ENCODE results near the gene CARD8.
A peak's percentile ranks its signal among the peaks of the same experiment; 100 is the strongest.

The CARD8 gene

DNA sequence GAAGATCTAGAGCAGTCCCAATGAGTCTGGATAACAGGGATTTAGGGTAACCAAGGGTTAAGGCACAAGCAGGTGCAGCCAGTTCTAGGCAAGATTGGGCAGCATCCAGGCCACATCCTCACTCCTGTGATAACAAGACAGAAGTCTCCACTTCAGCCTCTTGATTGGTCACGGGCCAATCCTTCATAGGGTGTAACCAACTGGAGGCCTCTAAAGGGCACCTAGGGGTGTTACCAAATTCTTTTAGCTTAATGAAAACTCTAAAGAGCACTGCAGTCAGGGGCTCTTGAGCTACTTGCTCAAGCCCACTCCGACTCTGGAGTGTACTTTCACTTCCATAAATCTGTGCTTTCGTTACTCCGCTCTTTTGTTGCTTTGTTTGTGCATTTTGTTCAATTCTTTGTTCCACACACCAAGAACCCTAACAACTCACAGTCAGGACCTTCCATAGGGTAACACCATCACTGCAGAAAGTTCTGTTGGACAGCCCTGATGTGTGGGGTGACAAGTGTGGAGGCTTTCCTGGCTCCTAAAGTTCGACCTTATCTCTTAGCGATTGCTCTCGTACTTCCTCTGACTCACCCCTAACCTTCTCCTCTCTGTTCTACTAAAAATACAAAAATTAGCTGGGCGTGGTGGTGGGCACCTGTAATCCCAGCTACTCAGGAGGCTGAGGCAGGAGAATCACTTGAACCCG lies 49.2 kb downstream of the CARD8 start:
- peaks cover 35% of the 10 kb centered on the region for H3K36me3 Mint-ChIP-seq (ENCODE audit: low read depth)
- H3K27me3 Mint-ChIP-seq = no peaks in the 10 kb centered on the region
- H3K4me1 Mint-ChIP-seq (ENCODE audit: low read depth) = peaks cover 23% of the 10 kb centered on the region
- peak overlapping the region; percentile 6 for H3K4me3 Mint-ChIP-seq
- no peaks in the 10 kb centered on the region for H3K9me3 Mint-ChIP-seq
- H3K27ac Mint-ChIP-seq = peak overlapping the region; percentile 54

DNA sequence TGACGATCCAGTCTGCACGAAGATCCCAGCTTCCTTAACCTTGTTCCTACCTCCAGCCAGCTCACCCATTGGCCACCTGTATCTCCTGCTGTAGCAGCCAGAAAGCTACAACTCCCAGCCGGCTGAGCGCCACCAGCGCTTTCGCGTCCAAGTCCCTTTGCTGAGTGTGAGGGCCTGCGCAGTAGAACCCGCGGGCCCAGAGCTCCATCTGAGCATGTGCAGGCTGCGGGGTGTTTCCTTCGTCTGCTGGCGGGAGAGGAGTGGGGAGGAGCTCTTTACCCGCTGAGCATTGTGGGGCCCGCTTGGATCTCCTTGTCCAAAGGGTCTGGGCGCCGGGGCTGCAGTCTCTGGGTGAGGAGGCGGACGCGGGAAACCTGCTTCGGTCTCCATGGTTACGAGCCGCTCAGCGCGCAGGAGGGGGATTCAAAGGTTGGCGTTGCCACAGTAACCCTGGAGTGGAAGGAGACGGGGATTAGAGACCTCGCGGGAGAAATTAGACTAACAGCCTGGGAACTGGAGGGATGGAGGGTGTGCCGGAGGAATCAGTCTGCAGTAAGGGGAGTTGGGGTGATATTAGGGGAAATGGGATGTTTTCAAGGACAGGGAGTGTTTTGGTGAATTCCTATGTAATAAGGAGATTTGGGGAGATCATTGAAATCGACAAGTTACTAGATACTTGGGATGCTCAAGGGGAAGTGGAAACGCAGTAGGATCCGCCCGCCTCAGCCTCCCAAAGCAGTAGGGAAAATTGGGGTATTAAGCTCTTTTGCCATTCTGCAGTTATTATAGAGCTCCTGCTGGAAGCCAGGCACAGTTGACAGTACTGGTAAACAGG lies 51.7 kb downstream of the CARD8 start:
- H3K4me1 Mint-ChIP-seq (ENCODE audit: low read depth) = peaks cover 19% of the 10 kb centered on the region
- no peaks in the 10 kb centered on the region for H3K9me3 Mint-ChIP-seq
- no peak overlapping the region for H3K4me3 Mint-ChIP-seq
- H3K27ac Mint-ChIP-seq = no peak overlapping the region
- H3K27me3 Mint-ChIP-seq = no peaks in the 10 kb centered on the region
- H3K36me3 Mint-ChIP-seq (ENCODE audit: low read depth) = peaks cover 19% of the 10 kb centered on the region

DNA sequence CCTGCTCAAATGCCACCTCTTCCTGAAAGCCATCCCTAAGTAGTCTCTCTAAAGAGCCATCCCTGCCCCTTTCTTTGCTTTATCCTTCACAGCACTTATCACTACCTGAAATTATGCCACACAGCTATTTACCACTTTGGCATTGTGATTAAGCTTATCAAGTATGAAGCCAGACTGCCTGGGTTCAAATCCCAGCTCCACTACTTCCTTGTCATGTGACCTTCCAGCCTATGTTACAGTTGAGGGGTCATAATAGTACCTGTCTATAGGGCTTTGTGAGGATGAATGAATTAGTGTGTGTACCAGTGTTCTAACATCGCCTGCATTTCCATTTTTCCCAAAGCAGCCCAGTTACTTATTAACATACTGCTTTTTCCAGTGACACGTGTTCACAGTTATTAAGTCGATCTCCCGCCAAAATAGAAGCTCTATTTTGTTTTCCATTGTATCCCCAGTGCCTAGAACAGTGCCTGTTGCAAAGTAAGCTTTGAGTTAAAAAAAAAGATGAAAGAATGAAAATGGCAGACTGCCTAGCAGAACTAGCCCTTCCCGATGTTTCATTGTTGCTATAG lies 52.4 kb downstream of the CARD8 start:
- peaks cover 17% of the 10 kb centered on the region for H3K36me3 Mint-ChIP-seq (ENCODE audit: low read depth)
- H3K9me3 Mint-ChIP-seq = no peaks in the 10 kb centered on the region
- H3K27me3 Mint-ChIP-seq = no peaks in the 10 kb centered on the region
- peaks cover 19% of the 10 kb centered on the region for H3K4me1 Mint-ChIP-seq (ENCODE audit: low read depth)
- no peak overlapping the region for H3K27ac Mint-ChIP-seq
- H3K4me3 Mint-ChIP-seq = no peak overlapping the region

DNA sequence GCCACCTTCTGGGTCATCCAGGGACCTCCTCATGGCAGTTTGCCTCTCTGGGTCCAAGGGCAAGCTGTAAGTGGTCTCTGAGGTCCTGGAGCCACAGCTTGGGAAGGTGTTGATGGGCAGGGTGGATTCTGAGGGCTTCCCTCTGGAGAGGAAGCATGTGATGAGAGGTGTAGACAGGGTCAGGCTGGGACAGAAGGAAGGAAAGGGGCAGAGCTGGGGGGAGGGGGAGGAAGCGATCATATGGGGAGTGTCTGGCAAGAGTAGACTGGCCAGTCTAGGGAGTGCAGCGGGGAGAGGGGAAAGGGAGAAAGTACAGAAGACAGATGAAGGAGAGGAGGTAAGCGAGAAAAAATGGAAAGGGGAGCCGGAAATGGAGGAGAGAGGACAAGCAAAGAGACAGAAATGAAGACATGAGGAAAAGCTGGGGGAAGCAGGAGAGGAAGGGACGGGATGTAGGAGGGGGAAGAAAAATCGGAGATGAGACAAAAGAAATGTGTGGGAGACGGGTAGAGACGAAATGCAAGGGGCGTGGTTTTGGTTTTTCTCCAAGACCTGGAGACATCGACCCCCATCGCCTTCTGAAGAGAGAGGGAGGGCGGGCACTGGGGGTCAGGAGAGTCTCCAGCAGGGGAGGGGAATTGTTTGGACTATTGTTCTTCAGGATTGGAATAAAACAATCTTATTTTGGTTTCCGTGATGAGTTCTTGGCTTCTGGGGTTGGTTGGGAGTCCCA lies 58.6 kb downstream of the CARD8 start:
- Mint-ChIP-seq H3K9me3 (no peaks in the 10 kb centered on the region), H3K27ac (peak overlapping the region; percentile 26), H3K27me3 (no peaks in the 10 kb centered on the region), H3K4me3 (no peak overlapping the region), H3K4me1 (ENCODE audit: low read depth) (no peaks in the 10 kb centered on the region), H3K36me3 (ENCODE audit: low read depth) (no peaks in the 10 kb centered on the region)

DNA sequence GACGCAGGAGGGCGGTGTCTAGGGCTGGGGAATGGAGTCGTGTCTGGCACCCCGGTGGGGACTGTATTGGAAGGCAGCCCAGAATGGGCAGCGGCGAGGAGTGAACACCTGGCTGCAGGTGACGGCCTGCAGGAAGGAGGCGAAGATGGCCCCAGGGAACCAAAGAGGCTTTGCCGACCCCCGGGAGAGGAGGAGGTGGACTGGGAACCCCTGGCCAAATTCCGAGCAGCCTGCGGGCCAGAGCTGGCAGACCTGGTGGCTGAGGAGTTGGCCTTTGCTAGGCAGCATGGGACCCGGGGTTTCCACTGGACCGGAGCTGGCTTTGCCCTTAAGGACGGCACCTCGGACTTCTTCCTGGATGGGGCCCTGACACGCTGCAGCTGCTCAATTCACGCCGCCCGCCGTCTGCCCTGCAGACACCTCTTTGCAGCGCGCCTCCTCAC lies 59.4 kb downstream of the CARD8 start:
- H3K27ac Mint-ChIP-seq = no peak overlapping the region
- no peaks in the 10 kb centered on the region for H3K4me1 Mint-ChIP-seq (ENCODE audit: low read depth)
- H3K36me3 Mint-ChIP-seq (ENCODE audit: low read depth) = no peaks in the 10 kb centered on the region
- no peak overlapping the region for H3K4me3 Mint-ChIP-seq
- H3K9me3 Mint-ChIP-seq = no peaks in the 10 kb centered on the region
- no peaks in the 10 kb centered on the region for H3K27me3 Mint-ChIP-seq

DNA sequence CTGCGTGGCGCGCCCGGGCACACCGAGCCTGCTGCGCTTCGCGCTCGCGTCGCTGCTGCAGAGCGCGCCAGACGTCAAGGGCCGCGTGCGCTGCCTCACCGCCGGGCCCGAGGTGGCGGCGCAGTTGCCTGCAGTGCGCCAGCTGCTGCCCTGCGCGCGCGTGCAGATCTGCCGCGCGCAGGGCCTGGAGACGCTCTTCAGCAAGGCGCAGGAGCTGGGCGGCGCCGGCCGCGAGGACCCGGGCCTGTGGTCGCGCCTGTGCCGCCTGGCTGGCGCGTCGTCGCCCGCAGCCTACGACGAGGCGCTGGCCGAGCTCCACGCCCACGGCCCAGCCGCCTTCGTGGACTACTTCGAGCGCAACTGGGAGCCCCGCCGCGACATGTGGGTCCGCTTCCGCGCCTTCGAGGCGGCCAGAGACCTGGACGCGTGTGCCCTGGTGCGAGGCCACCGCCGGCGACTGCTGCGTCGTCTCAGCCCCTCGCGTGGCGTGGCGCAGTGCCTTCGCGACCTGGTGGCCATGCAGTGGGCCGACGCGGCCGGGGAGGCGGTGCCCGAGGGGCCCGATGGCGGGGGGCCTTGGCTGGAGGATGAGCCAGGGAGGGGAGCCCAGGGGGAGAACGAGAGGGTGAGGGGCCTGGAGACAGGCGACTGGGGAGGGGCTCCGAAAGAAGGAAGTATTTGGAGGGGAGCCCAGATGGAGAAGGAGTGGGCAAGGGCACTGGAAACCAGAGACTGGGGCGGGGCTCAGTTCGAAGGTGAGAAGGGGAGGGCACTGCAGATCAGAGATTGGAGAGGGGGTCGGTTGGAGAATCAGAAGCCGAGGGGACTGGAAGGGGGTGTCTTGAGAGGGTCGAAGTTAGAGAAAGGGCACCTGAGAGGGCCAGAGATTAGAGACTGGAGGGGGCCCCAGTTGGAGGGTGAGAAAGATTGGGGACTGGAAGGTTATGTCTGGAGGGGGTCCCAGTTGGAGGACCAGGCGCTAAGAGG lies 60.6 kb downstream of the CARD8 start:
- Mint-ChIP-seq H3K9me3 (no peaks in the 10 kb centered on the region), H3K4me1 (ENCODE audit: low read depth) (no peaks in the 10 kb centered on the region), H3K27me3 (no peaks in the 10 kb centered on the region), H3K36me3 (ENCODE audit: low read depth) (peaks cover 4% of the 10 kb centered on the region), H3K27ac (no peak overlapping the region), H3K4me3 (no peak overlapping the region)

DNA sequence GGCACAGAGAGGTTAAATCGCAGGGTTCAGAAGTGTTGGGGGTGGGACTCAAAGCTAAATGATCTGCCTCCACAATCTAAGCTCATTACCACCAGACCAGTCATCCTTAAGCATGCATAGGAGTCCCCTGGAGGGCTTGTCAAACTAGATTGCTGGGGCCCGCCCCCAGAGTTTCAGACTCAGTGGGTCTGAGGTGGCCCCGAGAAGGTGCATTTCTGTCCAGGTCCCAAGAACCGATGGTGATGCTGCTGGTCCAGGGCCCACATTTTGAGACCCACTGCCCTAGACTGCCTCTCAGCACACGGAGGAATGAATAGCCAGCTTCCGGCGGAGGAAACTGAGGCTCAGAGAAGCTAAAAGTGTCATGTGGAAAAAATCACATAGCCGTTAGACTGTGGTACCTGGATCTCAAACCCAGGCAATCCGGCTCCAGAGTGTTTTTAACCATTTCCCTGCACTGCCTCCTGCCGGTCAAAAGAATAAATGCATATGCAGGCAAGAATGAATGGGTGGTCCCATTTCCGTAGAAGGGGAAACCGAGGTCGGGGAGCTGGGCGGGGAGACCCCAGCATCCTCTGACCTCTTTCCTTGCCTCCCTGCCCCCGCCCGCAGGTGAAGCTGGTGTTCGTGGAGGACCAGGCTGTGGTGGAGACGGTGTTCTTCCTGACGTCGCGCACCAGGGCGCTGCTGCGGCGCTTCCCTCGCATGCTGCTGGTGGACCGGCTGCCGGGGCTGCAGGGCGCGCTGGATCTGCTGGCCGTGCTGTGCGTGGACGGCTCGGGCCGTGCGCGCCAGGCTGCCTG lies 61.5 kb downstream of the CARD8 start:
- H3K36me3 Mint-ChIP-seq (ENCODE audit: low read depth) = peaks cover 8% of the 10 kb centered on the region
- no peaks in the 10 kb centered on the region for H3K9me3 Mint-ChIP-seq
- no peaks in the 10 kb centered on the region for H3K27me3 Mint-ChIP-seq
- no peaks in the 10 kb centered on the region for H3K4me1 Mint-ChIP-seq (ENCODE audit: low read depth)
- no peak overlapping the region for H3K4me3 Mint-ChIP-seq
- no peak overlapping the region for H3K27ac Mint-ChIP-seq

DNA sequence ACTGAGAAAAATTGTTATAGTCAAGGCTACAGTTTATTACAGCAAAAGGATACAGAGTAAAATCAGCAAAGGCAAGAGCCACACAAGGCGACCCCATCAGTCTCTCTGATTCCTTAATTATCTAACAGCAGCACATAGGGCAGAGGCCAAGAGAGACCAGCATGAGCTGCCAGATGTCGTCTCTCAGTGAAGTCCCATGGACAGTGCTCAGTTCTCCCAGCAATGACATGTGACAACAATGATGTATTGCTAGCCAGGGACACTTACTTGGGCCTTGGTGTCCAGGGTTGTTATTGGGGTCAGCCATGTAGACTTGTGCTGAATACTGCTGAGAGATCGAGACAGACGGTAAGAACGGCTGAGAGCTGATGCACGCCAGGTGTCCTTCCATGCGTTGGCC lies 63.0 kb downstream of the CARD8 start:
- H3K4me1 Mint-ChIP-seq (ENCODE audit: low read depth) = no peaks in the 10 kb centered on the region
- no peak overlapping the region for H3K27ac Mint-ChIP-seq
- no peak overlapping the region for H3K4me3 Mint-ChIP-seq
- peaks cover 16% of the 10 kb centered on the region for H3K36me3 Mint-ChIP-seq (ENCODE audit: low read depth)
- no peaks in the 10 kb centered on the region for H3K27me3 Mint-ChIP-seq
- H3K9me3 Mint-ChIP-seq = no peaks in the 10 kb centered on the region

DNA sequence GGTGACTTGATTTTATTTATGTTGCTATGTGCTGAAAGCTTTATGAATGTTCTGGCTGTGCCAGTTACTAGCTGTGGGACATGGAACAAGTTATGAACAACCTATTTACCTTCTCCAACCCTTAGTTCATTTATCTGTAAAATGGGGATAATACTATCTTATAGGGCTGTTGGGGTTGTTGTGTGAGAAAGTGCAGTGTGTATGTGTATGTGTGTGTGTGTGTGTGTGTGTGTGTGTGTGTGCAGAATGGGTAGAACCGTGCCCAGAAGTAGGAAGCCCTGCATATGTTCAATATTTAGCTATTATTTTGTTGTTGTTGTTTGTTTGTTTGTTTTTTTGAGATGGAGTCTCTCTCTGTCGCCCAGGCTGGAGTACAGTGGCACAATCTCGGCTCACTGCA lies 64.8 kb downstream of the CARD8 start:
- H3K4me3 Mint-ChIP-seq = no peak overlapping the region
- peaks cover 18% of the 10 kb centered on the region for H3K36me3 Mint-ChIP-seq (ENCODE audit: low read depth)
- H3K27ac Mint-ChIP-seq = no peak overlapping the region
- H3K9me3 Mint-ChIP-seq = no peaks in the 10 kb centered on the region
- no peaks in the 10 kb centered on the region for H3K4me1 Mint-ChIP-seq (ENCODE audit: low read depth)
- H3K27me3 Mint-ChIP-seq = no peaks in the 10 kb centered on the region

DNA sequence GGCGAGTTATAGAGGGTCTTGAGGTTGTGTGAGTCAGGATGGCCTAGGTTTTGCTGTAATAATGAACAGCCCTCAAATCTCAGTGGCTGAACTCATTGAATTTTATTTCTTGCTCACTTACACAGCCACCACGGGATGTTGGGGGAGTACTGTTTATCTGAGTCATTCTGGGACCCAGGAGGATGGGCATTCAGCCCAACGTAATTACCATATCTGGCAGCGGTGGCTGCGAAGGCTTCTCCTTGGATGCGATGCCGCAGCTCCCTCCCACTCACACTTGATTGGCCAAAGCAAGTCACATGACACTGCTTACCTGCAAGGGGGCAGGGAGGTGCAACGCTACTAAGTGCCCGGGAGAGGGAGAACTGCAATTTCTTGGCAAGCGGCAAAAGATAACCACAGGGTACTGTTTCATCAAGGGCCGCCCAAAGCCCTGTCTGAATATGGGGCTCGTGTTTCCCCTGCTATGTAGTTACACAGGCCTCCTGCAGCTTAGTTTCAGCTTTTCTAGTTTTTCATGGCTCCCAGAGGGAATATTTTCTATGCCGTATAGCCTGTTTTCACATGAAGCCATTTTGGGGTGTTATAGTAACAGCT lies 65.3 kb downstream of the CARD8 start:
- no peak overlapping the region for H3K27ac Mint-ChIP-seq
- no peaks in the 10 kb centered on the region for H3K9me3 Mint-ChIP-seq
- no peak overlapping the region for H3K4me3 Mint-ChIP-seq
- H3K36me3 Mint-ChIP-seq (ENCODE audit: low read depth) = peaks cover 18% of the 10 kb centered on the region
- no peaks in the 10 kb centered on the region for H3K27me3 Mint-ChIP-seq
- no peaks in the 10 kb centered on the region for H3K4me1 Mint-ChIP-seq (ENCODE audit: low read depth)

DNA sequence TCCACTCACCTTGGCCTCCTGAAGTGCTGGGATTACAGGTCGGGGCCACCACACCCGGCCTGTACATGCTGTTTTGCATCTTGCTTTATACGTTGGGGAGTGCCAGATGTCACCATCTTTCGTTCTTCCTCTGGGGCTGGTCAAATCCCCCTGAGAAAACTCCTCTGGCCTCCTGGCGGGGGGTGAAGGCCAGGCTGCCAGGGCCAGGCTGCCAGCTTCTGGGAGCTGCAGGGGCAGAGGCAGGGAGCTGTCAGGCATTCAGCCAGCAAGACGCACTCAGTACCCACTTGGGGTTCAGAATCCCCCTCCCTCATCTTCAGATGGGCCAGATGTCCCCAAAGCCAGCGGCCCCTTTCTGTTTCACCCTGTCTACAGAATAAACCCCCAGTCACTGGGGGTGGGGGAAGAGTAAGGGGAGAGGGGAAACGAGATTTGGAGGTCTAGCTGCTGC lies 69.1 kb downstream of the CARD8 start:
- H3K4me3 Mint-ChIP-seq = no peak overlapping the region
- peaks cover 32% of the 10 kb centered on the region for H3K36me3 Mint-ChIP-seq (ENCODE audit: low read depth)

DNA sequence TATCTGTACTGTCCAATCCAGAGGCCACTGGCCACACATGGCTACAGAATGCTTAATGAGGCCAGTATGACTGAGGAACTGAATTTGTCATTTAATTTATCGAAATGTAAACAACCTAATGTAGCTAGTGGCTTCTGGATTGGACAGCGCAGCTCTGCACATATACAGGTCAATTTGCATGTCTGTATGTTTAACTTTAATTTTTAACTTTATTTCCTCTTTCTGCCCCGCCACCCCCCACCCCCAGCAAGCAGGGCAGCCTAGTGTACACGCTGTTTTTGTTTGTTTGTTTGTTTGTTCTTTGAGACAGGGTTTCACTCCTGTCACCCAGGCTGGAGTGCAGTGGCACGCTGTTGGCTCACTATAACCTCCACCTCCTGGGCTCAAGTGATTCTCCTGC lies 69.7 kb downstream of the CARD8 start:
- Mint-ChIP-seq H3K4me3 (no peak overlapping the region), H3K36me3 (ENCODE audit: low read depth) (peaks cover 37% of the 10 kb centered on the region), H3K4me1 (ENCODE audit: low read depth) (no peaks in the 10 kb centered on the region), H3K27ac (no peak overlapping the region), H3K27me3 (no peaks in the 10 kb centered on the region), H3K9me3 (peaks cover 7% of the 10 kb centered on the region)

More for the DNA sequence above, 69.1 kb downstream of the CARD8 start:
- Mint-ChIP-seq H3K4me1 (ENCODE audit: low read depth) (no peaks in the 10 kb centered on the region), H3K9me3 (peaks cover 2% of the 10 kb centered on the region), H3K27me3 (no peaks in the 10 kb centered on the region), H3K27ac (no peak overlapping the region)

DNA sequence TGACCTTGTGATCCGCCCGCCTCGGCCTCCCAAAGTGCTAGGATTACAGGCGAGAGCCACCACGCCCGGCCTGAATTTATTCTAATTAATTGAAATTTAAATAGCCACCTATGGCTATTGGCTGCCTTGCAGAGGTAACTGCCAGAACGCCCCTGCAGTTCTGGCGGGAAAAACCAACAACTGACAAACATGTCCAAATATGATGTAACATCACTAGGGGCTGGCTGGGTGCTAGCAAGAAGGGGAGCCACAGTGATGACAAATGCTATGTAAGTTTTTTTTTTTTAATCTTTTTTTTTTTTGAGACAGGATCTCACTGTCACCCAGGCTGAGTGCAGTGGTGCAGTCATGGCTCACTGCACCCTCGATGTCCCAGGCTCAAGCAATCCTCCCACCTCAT lies 72.4 kb downstream of the CARD8 start:
- peaks cover 7% of the 10 kb centered on the region for H3K9me3 Mint-ChIP-seq
- no peak overlapping the region for H3K27ac Mint-ChIP-seq
- no peak overlapping the region for H3K4me3 Mint-ChIP-seq
- peaks cover 38% of the 10 kb centered on the region for H3K36me3 Mint-ChIP-seq (ENCODE audit: low read depth)
- no peaks in the 10 kb centered on the region for H3K4me1 Mint-ChIP-seq (ENCODE audit: low read depth)
- no peaks in the 10 kb centered on the region for H3K27me3 Mint-ChIP-seq
